ENCODE results near the gene ARSI. TPM values are rescaled to one million over a fixed set of nuclear protein-coding genes. Genes with fewer than 3 reads are reported as not detected.
A peak's percentile ranks its signal among the peaks of the same experiment; 100 is the strongest.

The ARSI gene
- total and polyA plus RNA-seq, 2 donors (not counting 3 experiments of a cell fraction or from before 2014, with no cell fraction given): 0.17 to 0.20 TPM

DNA sequence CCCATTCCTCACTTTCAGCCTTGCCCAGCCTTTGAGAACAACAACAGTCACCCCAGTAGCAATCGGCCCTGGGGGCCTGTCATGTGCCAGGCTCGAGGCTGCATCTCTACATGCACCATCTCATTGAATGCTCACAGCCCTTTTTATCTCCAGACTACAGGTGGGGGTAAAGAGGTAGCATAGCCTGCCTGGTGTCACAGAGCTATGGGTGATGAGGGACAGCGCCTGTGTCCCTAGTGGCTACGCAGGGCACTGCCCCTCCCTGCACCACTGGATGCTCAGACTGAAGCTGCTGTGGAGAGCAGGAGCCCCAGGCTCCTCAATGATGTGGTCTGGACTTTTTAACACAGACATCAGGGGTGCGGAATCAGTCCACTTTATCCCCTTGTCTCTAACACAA lies 15.9 kb downstream of the ARSI start:
- Histone ChIP-seq H3K9me1 (replicated peaks; ENCODE audit: control insufficient read depth, extremely low read depth, insufficient read depth, low read length) (no peaks in the 10 kb centered on the region), H3K9ac (replicated peaks; ENCODE audit: extremely low read depth, insufficient read depth, low read length) (no peak overlapping the region), H3K9me3 (replicated peaks; ENCODE audit: control insufficient read depth, insufficient read depth, low read length) (no peaks in the 10 kb centered on the region), H3K4me1 (ENCODE audit: control insufficient read depth, extremely low read depth, insufficient read depth, low read length) (no peaks in the 10 kb centered on the region), H3K27me3 (ENCODE audit: control insufficient read depth in 2 of 2, insufficient read depth in 2 of 2, low read length in 2 of 2) (peaks cover 0 to 23% of the 10 kb centered on the region in 2 experiments), H3K27ac (ENCODE audit: insufficient read depth, low read depth, low read length) (no peak overlapping the region), H3K79me2 (ENCODE audit: control insufficient read depth, insufficient read depth, low read length) (no peaks in the 10 kb centered on the region), H3K4me2 (ENCODE audit: insufficient read depth, low read length) (no peak overlapping the region), H2AFZ (ENCODE audit: low read depth, low read length) (no peak overlapping the region), H3K4me3 (replicated peaks in 1 of 3; ENCODE audit: insufficient read depth in 1 of 3, low read depth in 1 of 3, low read length in 3 of 3) (no peak overlapping the region), H4K20me1 (replicated peaks; ENCODE audit: control insufficient read depth, extremely low read depth, insufficient read depth, low read length) (no peaks in the 10 kb centered on the region), H3K36me3 (ENCODE audit: control insufficient read depth in 2 of 2, extremely low read depth in 1 of 2, insufficient read depth in 2 of 2, low read length in 2 of 2) (no peaks in the 10 kb centered on the region)
- no TSS peak for BruUV-seq (replicated peaks)
- CTCF ChIA-PET: interaction anchor here (0.8 kb wide), 1 partner anchor 23 kb away, joined by 3 read pairs; no protein-coding TSS in a partner anchor
- dilution Hi-C loops (cut with MboI; ENCODE audit: extremely low pct_ligation_motif_present, low sequenced_read_pairs) (no loop called here), intact Hi-C loops (cut with micrococcal nuclease) (no loop called here)
- POLR2A ChIA-PET: no interaction called here
- FAIRE-seq: no peak
- TF ChIP-seq, protein P1, sequence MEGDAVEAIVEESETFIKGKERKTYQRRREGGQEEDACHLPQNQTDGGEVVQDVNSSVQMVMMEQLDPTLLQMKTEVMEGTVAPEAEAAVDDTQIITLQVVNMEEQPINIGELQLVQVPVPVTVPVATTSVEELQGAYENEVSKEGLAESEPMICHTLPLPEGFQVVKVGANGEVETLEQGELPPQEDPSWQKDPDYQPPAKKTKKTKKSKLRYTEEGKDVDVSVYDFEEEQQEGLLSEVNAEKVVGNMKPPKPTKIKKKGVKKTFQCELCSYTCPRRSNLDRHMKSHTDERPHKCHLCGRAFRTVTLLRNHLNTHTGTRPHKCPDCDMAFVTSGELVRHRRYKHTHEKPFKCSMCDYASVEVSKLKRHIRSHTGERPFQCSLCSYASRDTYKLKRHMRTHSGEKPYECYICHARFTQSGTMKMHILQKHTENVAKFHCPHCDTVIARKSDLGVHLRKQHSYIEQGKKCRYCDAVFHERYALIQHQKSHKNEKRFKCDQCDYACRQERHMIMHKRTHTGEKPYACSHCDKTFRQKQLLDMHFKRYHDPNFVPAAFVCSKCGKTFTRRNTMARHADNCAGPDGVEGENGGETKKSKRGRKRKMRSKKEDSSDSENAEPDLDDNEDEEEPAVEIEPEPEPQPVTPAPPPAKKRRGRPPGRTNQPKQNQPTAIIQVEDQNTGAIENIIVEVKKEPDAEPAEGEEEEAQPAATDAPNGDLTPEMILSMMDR (IDR thresholded peaks at IDR 0.05; ENCODE audit: extremely low read depth in 1 of 2, insufficient read depth in 1 of 2, low read depth in 1 of 2, low read length in 2 of 2): peak; percentile 16 to 35
- no peak for TF ChIP-seq POLR2AphosphoS5 (IDR thresholded peaks at IDR 0.05; ENCODE audit: insufficient read depth, low read depth, low read length)
- DNase-seq (ENCODE audit: low read depth, low spot score): no peak

DNA sequence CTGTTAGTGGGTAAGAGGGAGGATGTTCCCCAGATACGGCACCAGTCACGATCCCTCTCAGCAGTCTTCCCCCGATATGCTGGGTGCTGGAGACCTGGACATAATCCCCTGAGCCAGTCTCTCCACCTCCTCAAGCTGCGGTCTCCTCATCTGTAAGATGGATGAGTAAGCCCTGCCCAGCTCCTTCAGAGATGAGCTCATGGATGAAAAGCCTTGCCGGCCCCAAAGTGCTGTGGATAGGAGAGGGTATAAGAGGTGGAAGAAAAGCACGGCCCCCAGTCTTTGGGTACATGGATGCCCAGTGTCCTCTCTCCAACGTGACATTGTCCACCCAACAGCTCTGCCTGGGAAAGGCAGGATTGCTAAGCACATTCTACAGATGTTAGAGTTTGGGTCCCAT lies 17.6 kb downstream of the ARSI start:
- H3K4me1 ChIP-seq (ENCODE audit: control insufficient read depth, extremely low read depth, insufficient read depth, low read length): no peaks in the 10 kb centered on the region
- BruUV-seq (replicated peaks): no TSS peak
- no peak overlapping the region for H2AFZ ChIP-seq (ENCODE audit: low read depth, low read length)
- H3K9me3 ChIP-seq (replicated peaks; ENCODE audit: control insufficient read depth, insufficient read depth, low read length): no peaks in the 10 kb centered on the region
- POLR2A ChIA-PET: no interaction called here
- H3K4me3 ChIP-seq (replicated peaks in 1 of 3; ENCODE audit: insufficient read depth in 1 of 3, low read depth in 1 of 3, low read length in 3 of 3): no peak overlapping the region
- CTCF ChIA-PET: no interaction called here
- peaks cover 11 to 32% of the 10 kb centered on the region in 2 experiments for H3K27me3 ChIP-seq (ENCODE audit: control insufficient read depth in 2 of 2, insufficient read depth in 2 of 2, low read length in 2 of 2)
- no peaks in the 10 kb centered on the region for H3K79me2 ChIP-seq (ENCODE audit: control insufficient read depth, insufficient read depth, low read length)
- FAIRE-seq (no peak), DNase-seq (ENCODE audit: low read depth, low spot score) (no peak)
- H3K9ac ChIP-seq (replicated peaks; ENCODE audit: extremely low read depth, insufficient read depth, low read length): no peak overlapping the region
- no peak overlapping the region for H3K27ac ChIP-seq (ENCODE audit: insufficient read depth, low read depth, low read length)
- no peak overlapping the region for H3K4me2 ChIP-seq (ENCODE audit: insufficient read depth, low read length)
- TF ChIP-seq POLR2AphosphoS5 (IDR thresholded peaks at IDR 0.05; ENCODE audit: insufficient read depth, low read depth, low read length): no peak
- TF ChIP-seq, protein P1 (IDR thresholded peaks at IDR 0.05; ENCODE audit: extremely low read depth in 1 of 2, insufficient read depth in 1 of 2, low read depth in 1 of 2, low read length in 2 of 2): no peak
- no peak for TF ChIP-seq GATA2 (IDR thresholded peaks at IDR 0.05; ENCODE audit: insufficient read depth, insufficient read length, low read depth, low read length)
- TF ChIP-seq, protein P2, sequence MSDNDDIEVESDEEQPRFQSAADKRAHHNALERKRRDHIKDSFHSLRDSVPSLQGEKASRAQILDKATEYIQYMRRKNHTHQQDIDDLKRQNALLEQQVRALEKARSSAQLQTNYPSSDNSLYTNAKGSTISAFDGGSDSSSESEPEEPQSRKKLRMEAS (IDR thresholded peaks at IDR 0.05; ENCODE audit: insufficient read depth, insufficient read length): no peak
- no peak for TF ChIP-seq MYC (IDR thresholded peaks at IDR 0.05; ENCODE audit: low read depth, low read length)
- no peak for TF ChIP-seq EZH2 (IDR thresholded peaks at IDR 0.05; ENCODE audit: borderline replicate concordance, low read depth, low read length, severe bottlenecking)
- TF ChIP-seq FOS (IDR thresholded peaks at IDR 0.05; ENCODE audit: borderline replicate concordance, insufficient read depth, low read length): no peak
- no peak for TF ChIP-seq POLR2A (IDR thresholded peaks at IDR 0.05; ENCODE audit: low read depth, low read length)
- TF ChIP-seq JUN (IDR thresholded peaks at IDR 0.05; ENCODE audit: borderline replicate concordance, insufficient read depth, insufficient read length, low read depth): no peak
- intact Hi-C loops (cut with micrococcal nuclease) (no loop called here), dilution Hi-C loops (cut with MboI; ENCODE audit: extremely low pct_ligation_motif_present, low sequenced_read_pairs) (no loop called here)
- H3K36me3 ChIP-seq (ENCODE audit: control insufficient read depth in 2 of 2, extremely low read depth in 1 of 2, insufficient read depth in 2 of 2, low read length in 2 of 2): no peaks in the 10 kb centered on the region
- no peaks in the 10 kb centered on the region for H3K9me1 ChIP-seq (replicated peaks; ENCODE audit: control insufficient read depth, extremely low read depth, insufficient read depth, low read length)
- H4K20me1 ChIP-seq (replicated peaks; ENCODE audit: control insufficient read depth, extremely low read depth, insufficient read depth, low read length): no peaks in the 10 kb centered on the region

Data from endothelial cell of umbilical vein (primary cell).